Lung (tissue), 12 donors: ENCODE measurements around the gene ARF1. TPM values are rescaled to one million over a fixed set of nuclear protein-coding genes. Genes with fewer than 3 reads are reported as not detected.

Experiments used
- ATAC-seq: fragments of 200-7000 bp; cut with Tn5 transposase; one replicate; pipeline ENCODE4 v1.9.1; 2020; ENCODE audit warnings: moderate number of reproducible peaks; ENCODE audit not compliant: insufficient read depth, low FRiP score
- DNase-seq, 3 donors: peaks; one replicate each; pipeline ENCODE4 v3.0.0-alpha.2; 2013 to 2017
- H3K27ac ChIP-seq, 2 donors: one replicate each; pipeline ENCODE4 v1.5.1; 2013; ENCODE audit warnings: mild to moderate bottlenecking in 2 of 2, moderate library complexity in 2 of 2, control low read depth in 1 of 2, inconsistent platforms in 1 of 2, low read depth in 1 of 2, low read length in 1 of 2
- H3K27me3 ChIP-seq, 3 donors: one replicate each; pipeline ENCODE4 v1.5.1; 2013; ENCODE audit warnings: low read length in 2 of 3; ENCODE audit not compliant: control insufficient read depth in 3 of 3, insufficient read depth in 3 of 3
- H3K36me3 ChIP-seq, 4 donors: one replicate each; pipeline ENCODE4 v1.5.1; 2013; ENCODE audit warnings: low read length in 4 of 4, mild to moderate bottlenecking in 1 of 4, moderate library complexity in 1 of 4; ENCODE audit not compliant: control insufficient read depth in 4 of 4, insufficient read depth in 4 of 4
- H3K4me1 ChIP-seq, 5 donors: one replicate each; pipeline ENCODE4 v1.5.1; 2013; ENCODE audit warnings: low read length in 5 of 5, mild to moderate bottlenecking in 2 of 5, moderate library complexity in 1 of 5; ENCODE audit not compliant: control insufficient read depth in 5 of 5, insufficient read depth in 5 of 5
- H3K4me3 ChIP-seq: one replicate; pipeline ENCODE4 v1.5.1; 2013; ENCODE audit warnings: mild to moderate bottlenecking, control low read depth, moderate library complexity
- H3K9ac ChIP-seq, 2 donors: one replicate each; pipeline ENCODE4 v1.5.1; 2013; ENCODE audit warnings: low read length in 2 of 2, control low read depth in 1 of 2; ENCODE audit not compliant: insufficient read depth in 1 of 2
- H3K9me3 ChIP-seq, 4 donors: one replicate each; pipeline ENCODE4 v1.5.1; 2013; ENCODE audit warnings: low read length in 3 of 4, mild to moderate bottlenecking in 1 of 4, moderate library complexity in 1 of 4; ENCODE audit not compliant: control insufficient read depth in 4 of 4, insufficient read depth in 3 of 4
- CTCF ChIP-seq: IDR thresholded peaks from 2 replicates; pipeline ENCODE4 v1.5.1; 2012; ENCODE audit warnings: mild to moderate bottlenecking; ENCODE audit errors: control extremely low read depth, extremely low read depth
- WGBS, 2 donors: extraction: QIAGEN DNeasy Blood & Tissue Kit; methylation state at CpG; one replicate each; pipeline ENCODE4 v1.1.7; 2013; 5-methylcytosine and 5-hydroxymethylcytosine counted together
- polyA plus RNA-seq, 2 donors: library from polyadenylated mRNA; stranded (reverse); fragments of 200-250 nt; gene quantifications; one replicate each; pipeline ENCODE4 v1.2.1, GENCODE V29; 2013
- total RNA-seq, 2 donors: library from RNA; depleted of rRNA in 1 of 2; stranded (reverse); fragments of >200 nt in 1 of 2; gene quantifications; one replicate each; pipeline ENCODE4 v1.2.1, GENCODE V29; 2014 to 2021
- donor health status: control.
- donor health status: control.
- donor health status: Bipolar disorder and iron deficiency.
- donor health status: healthy.
- donor health status: DM: yes; HTN: yes; CAD: no.

Gene ARF1
- total and polyA plus RNA-seq, 4 donors, result 226 to 713 (median 439) TPM

GRCh38 chr1:228141226-228142044, 58.9 kb downstream of the ARF1 start:
- Histone ChIP-seq H3K4me3 (peak overlapping the region; percentile 89), H3K27ac (peak overlapping the region; percentile 96 to 99), H3K27me3 (no peaks in the 10 kb centered on the region), H3K9ac (peak overlapping the region in 1 of 2 donors; percentile 39), H3K9me3 (no peaks in the 10 kb centered on the region), H3K36me3 (peaks cover 0 to 24% (median 2%) of the 10 kb centered on the region in 4 donors), H3K4me1 (peaks cover 0 to 31% (median 6%) of the 10 kb centered on the region in 5 donors)
- DNase-seq (no peak), ATAC-seq (no peak)
- WGBS, 2 donors, result 36 to 55% methylated on average over 27 of the region's 27 CpGs
- TF ChIP-seq CTCF, result no peak

- Histone ChIP-seq H3K36me3 (peaks cover 0 to 32% (median 3%) of the 10 kb centered on the region in 4 donors), H3K4me3 (peak overlapping the region; percentile 89), H3K9me3 (no peaks in the 10 kb centered on the region), H3K9ac (no peak overlapping the region), H3K27me3 (no peaks in the 10 kb centered on the region), H3K27ac (peak overlapping the region in 1 of 2 donors; percentile 79), H3K4me1 (peaks cover 0 to 32% (median 6%) of the 10 kb centered on the region in 5 donors)
- 74 to 79% methylated on average over 16 of the region's 16 CpGs for WGBS, 2 donors
- no peak for DNase-seq
- TF ChIP-seq CTCF, result no peak
- no peak for ATAC-seq
Observed at GRCh38 chr1:228142155-228142691, 59.7 kb downstream of the ARF1 start.

- peaks cover 0 to 36% (median 6%) of the 10 kb centered on the region in 5 donors for H3K4me1 ChIP-seq
Observed at GRCh38 chr1:228142701-228143136, 60.2 kb downstream of the ARF1 start.

More at GRCh38 chr1:228142701-228143136, 60.2 kb downstream of the ARF1 start:
- Histone ChIP-seq H3K4me3 (no peak overlapping the region), H3K36me3 (peaks cover 0 to 37% (median 3%) of the 10 kb centered on the region in 4 donors), H3K9ac (no peak overlapping the region), H3K27ac (peak overlapping the region in 1 of 2 donors; percentile 79), H3K27me3 (no peaks in the 10 kb centered on the region), H3K9me3 (no peaks in the 10 kb centered on the region)
- ATAC-seq (no peak), DNase-seq (no peak)
- 75 to 80% methylated on average over 11 of the region's 11 CpGs for WGBS, 2 donors
- TF ChIP-seq CTCF, result no peak
